T-helper 1 cell treated with Interleukin-12 subunit alpha and Interleukin-12 subunit beta and Interleukin-4 antibody, amounts not matched to agents 30 ng/mL and 1 ng/mL, for 36 hours (primary cell): ENCODE measurements around the gene MAMLD1. TPM values are rescaled to one million over a fixed set of nuclear protein-coding genes. Genes with fewer than 3 reads are reported as not detected.

Experiments
- intact Hi-C: fragments of 100-400 bp; cut with micrococcal nuclease; formaldehyde crosslinking; loops from one replicate; pipeline ENCODE4 v1.15.1; 2024
- total RNA-seq: library from RNA; stranded (reverse); gene quantifications from 2 replicates; pipeline ENCODE4 v1.2.3, GENCODE V29; 2022

Gene MAMLD1
- total RNA-seq, 1 donor from 2014 or later: 20.7 TPM

- intact Hi-C loops: loop anchor here (5.0 to 10.0 kb wide), 2 partner anchors 87 to 346 kb away; no protein-coding TSS in a partner anchor
These were observed 185.1 kb downstream of the MAMLD1 start for GRCh38 chrX:150548251-150548650.

- intact Hi-C loops: loop anchor here (5.0 to 10.0 kb wide), 2 partner anchors 86 to 346 kb away; no protein-coding TSS in a partner anchor
These were observed 185.6 kb downstream of the MAMLD1 start for GRCh38 chrX:150548684-150549083.

DNA sequence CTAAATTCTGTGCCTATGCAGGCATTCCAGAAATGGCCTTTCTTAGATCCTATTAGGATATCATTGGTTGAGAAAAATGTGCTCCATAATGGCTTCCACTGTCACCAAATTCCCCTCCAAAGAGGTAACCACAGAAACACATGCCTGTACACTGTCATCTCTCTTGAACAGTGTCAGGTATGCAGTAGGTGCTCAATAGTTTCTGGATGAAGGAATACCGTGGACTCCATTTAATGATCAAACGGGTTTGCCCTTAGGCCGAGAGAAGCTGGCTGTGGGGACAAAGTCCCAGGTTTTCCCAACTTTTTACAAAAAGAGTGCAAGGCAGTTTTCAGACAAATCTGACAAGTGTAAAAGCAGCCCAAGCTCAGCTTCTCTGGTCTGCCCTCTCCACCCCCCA lies 188.8 kb downstream of the MAMLD1 start:
- intact Hi-C loops: no loop called here

- intact Hi-C loops: no loop called here
These were observed 195.3 kb downstream of the MAMLD1 start for GRCh38 chrX:150558424-150558823.

Other genes starting within 250 kb of the MAMLD1 start
- gene MTM1, start 205.3 kb downstream of the MAMLD1 start, total RNA-seq: 35.4 and 43.0 TPM in 2 replicates